Measurements from ENCODE around the gene HOXA10.

Gene HOXA10
- total RNA-seq: 0 to 2.4 reads per million in 2 donors

- DNase-seq: peak in 1 of 5 experiments; percentile 11
Observed at GRCh38 chr7:27173956-27174873, at the start of gene HOXA10. Gene HOXA10, minus strand, starts transcription at chr7:27174320. Its CDS starts 14 bp downstream, at chr7:27174306.

- DNase-seq: no peak
Observed at GRCh38 chr7:27221201-27221797, 47.2 kb upstream of the HOXA10 start.

GRCh38 chr7:27220440-27220955, 46.4 kb upstream of the HOXA10 start:
- no peak for DNase-seq

GRCh38 chr7:27219821-27220220, 45.7 kb upstream of the HOXA10 start:
- DNase-seq: no peak

GRCh38 chr7:27217951-27218350, 43.8 kb upstream of the HOXA10 start:
- DNase-seq: no peak

GRCh38 chr7:27215356-27215755, 41.2 kb upstream of the HOXA10 start:
- no peak for DNase-seq

GRCh38 chr7:27214239-27214950, 40.3 kb upstream of the HOXA10 start:
- DNase-seq: no peak

GRCh38 chr7:27213433-27214238, 39.5 kb upstream of the HOXA10 start:
- no peak for DNase-seq

GRCh38 chr7:27212497-27213432, 38.6 kb upstream of the HOXA10 start:
- no peak for DNase-seq

GRCh38 chr7:27211764-27212204, 37.7 kb upstream of the HOXA10 start:
- DNase-seq: no peak

- no peak for DNase-seq
Observed at GRCh38 chr7:27211084-27211446, 36.9 kb upstream of the HOXA10 start.

- peak in 2 of 5 experiments; percentile 29 to 41 for DNase-seq
Observed at GRCh38 chr7:27210441-27211083, 36.4 kb upstream of the HOXA10 start.

GRCh38 chr7:27209933-27210440, 35.9 kb upstream of the HOXA10 start:
- DNase-seq: no peak

GRCh38 chr7:27208998-27209397, 34.9 kb upstream of the HOXA10 start:
- no peak for DNase-seq

GRCh38 chr7:27207348-27207985, 33.3 kb upstream of the HOXA10 start:
- DNase-seq: no peak

- DNase-seq: no peak
Observed at GRCh38 chr7:27205325-27206280, 31.5 kb upstream of the HOXA10 start.

GRCh38 chr7:27204851-27205322, 30.8 kb upstream of the HOXA10 start:
- no peak for DNase-seq

- DNase-seq: no peak
Observed at GRCh38 chr7:27203964-27204594, 30.0 kb upstream of the HOXA10 start.
